Measurements from ENCODE around the gene IL36RN.

Gene IL36RN

DNA sequence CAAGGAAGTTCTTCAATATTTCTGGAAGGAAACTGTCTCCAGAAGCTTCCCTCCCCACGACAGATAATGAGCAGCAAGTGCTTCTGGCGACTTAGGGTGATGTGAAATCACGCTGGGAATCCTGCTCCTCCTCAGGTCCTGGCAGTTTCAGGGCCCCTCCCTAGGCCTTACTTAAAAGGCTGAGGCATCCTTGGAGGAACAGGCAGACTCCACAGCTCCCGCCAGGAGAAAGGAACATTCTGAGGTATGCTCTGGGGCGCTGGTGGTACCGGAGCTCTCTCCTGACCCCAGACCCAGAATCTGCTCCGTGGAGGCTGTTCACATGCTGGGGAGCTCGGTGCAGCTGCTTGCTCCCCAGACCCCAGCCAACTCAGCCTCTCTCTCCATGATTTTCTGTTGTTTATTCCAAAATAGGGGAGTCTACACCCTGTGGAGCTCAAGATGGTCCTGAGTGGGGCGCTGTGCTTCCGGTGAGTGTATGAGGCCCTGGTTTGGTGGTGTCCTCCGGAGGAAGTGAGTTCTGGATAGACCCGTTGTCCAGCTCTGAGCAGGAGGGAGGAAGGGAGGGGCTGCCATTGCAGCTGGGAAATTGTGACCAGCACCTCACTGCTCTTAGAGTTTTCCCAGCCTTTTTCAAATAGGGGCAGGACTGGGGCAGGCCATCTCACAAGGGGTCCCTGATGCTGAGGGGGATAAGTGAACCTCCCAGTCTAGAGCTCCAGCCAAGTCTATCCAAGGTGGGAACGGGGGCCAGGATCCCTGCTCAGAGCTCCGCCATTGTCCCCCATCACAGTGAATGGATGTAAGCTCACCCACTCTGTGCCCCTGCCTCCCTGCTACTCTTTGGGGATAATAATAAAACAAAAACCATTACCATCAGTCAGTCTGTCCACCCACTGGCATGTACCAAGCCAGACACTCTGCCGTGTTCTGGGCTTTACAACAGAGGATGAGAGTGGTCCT is at the start of gene IL36RN:
Gene IL36RN, plus strand, starts transcription at position 201 of the 963 bp plus-strand sequence. Its CDS starts 241 bp downstream, at position 442.
- DNase-seq (ENCODE audit: low read depth in 3 of 3): no peak

DNA sequence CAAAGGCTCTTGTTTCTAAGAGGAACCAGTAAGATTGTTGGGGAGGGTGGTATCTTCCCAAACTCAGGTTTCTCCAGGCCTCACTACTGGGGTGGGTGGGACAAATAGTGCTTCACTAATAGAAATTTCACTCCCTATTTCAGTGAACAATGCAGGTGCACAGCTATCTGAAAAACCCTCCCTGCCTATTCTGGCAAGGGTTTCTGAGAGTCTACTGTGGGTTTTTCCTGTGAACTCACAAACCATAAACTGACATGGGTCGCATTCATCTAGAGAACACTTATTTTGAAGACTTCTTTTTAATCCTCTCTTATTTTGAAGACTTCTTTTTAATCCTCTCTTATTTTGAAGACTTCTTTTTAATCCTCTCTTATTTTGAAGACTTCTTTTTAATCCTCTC is 49.4 kb upstream of the IL36RN start:
- DNase-seq (ENCODE audit: low read depth in 3 of 3): no peak

DNA sequence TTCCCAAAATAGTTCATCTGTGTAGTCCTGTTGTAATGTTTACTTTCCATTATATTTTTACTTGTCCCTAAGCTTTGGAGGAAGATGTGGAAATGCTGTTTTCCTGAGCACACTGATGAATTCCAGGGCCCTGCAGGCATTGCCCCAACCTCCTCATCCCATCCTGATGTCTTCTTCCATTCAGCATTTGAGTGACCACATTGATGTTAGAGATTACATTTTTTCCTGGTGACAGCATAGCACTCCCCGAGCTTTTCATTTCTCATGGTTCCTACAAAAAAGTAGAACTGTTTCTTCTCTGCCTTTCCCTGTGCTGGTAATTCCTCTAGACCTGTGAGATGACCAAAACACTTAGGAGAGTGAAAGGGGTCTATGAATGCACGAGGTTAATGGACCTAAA is 48.9 kb upstream of the IL36RN start:
- no peak for DNase-seq (ENCODE audit: low read depth in 3 of 3)

DNA sequence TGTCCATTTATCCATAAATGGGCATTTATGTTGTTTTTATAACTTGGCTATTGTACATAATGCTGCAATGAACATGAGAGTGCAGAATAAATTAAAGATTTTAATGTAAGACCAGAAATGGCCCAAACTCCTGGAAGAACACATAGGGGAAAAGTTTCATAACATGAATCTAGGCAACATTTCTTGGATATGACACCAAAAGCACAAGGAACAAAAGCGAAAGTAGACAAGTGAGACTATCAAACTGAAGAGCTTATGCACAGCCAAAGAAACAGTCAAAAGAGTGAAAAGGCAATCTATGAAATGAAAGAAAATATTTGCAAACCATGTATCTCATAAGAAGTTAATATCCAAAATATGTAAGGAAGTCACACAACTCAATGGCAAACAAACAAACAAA is 47.9 kb upstream of the IL36RN start:
- DNase-seq (ENCODE audit: low read depth in 3 of 3): no peak

DNA sequence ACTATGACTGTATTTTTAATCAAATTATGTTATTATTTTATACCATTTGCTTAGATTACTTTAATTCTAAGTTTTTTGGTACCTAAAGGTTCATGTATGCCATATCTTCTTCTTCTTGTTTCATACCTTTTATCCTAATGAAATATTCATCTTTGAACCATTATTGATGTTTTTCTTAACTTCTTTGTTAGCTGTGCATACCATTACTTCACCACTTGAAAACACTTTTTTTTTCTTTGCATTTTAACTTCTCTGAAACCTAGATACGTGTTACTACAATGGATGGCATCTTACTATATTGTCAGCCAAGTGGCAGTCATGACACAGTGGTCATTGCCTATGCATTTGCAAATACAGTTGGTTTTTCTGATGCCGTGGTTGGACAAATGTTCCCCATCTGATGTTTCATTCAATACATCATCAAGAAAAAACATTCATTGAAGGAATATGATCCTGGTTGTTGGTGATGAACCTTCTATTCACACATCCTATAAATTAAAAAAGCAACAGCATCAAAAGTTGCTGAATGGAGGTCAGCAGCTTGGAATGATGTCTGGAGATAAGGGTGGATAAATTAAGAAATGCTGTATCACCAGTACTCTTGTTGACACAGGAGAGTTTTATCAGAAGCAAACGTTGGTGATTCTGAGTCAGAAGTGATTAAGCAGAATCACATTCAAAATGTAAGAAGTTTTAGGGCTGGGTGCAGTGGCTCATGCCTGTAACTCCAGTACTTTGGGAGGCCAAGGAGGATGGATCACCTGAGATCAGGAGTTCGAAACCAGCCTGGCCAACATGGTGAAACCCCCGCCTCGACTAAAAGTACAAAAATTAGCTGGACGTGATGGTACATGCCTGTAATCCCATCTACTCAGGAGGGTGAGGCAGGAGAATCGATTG is 46.3 kb upstream of the IL36RN start:
- no peak for DNase-seq (ENCODE audit: low read depth in 3 of 3)

DNA sequence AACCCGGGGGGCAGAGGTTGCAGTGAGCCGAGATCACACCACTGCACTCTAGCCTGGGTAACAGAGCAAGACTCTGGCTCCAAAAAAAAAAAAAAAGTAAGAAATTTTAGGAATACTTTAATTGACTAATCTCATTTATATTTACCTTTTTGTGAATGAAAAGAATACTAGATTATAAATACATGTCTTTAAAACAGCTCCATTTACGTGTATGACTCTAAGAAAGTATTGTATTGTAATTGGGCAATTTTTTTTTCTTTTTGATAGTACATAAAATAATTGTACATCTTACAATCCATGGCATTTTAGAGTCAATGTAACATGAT is 45.7 kb upstream of the IL36RN start:
- no peak for DNase-seq (ENCODE audit: low read depth in 3 of 3)

DNA sequence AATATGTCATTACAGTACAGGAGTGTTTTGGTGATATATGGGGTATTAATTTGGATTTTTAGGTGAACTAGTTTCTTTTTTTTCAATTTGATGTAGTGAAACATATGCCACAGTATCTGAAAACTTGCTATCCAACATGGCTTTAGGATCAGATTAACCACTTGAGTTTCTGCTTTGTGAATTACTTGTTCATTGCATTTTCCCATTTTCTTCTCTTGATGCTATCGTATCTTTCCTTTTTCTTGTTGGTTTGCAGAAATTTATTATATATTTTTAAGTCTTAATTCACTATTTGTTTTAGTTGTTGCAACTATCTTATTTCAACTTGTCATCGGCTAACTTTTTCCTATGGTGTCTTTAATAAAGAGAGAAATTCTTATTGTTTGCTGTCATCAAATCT is 44.9 kb upstream of the IL36RN start:
- DNase-seq (ENCODE audit: low read depth in 3 of 3): no peak

DNA sequence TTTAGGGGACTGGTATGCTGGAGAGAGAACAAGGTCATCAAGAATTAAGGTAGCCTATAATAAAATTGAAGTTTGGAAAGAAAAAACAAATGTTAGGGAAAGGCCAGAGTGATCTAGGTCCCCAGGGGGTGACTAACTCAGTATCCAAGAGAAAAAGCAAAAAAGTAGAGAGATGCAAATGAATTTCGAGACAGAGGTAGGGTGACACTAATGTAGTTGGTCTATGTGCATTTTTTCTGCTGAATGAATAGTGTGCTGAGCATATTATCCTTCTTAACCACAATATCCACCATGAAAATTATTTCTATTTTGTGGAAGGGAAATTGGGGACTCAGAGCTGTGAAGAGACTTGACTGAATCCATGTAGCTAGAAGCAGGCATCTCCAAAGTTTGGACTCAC is 44.0 kb upstream of the IL36RN start:
- DNase-seq (ENCODE audit: low read depth in 3 of 3): no peak

DNA sequence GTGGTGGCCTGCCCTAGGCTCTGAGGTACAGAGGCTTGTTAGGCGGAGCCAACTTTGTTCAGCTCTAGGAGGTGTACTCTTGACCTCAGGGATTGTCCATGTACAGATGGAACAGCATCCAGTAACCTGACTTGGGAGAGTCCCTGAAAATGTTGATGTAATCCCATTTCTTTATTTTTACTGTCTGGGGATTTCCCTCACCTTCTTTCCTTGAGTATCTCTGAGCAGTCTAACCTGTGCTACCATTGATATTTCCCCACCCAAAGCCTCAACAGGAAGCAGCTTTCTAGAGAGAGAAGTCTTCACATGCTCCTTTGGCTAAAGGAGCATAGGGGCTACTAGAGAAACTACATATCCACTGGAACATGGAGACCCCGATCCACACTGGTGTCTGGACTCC is 43.3 kb upstream of the IL36RN start:
- no peak for DNase-seq (ENCODE audit: low read depth in 3 of 3)

DNA sequence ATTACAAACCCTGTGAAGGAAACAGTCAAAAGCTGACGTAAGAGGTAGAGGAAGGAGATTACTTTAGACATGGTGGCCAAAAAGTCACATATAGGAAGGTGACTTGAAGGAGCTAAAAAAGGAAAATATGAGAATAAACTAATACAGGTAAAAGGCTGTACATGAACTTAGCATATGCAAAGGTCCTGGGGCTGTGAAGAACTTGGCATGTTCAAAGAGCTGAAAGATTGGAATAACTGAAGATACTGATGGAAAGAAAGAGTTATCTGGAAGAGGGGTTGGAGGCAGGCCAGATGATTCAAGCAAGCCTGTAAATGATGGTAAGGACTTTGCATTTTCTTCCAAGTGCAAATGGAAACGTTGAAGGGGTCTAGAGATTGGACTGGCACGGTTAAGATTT is 40.5 kb upstream of the IL36RN start:
- DNase-seq (ENCODE audit: low read depth in 3 of 3): no peak

DNA sequence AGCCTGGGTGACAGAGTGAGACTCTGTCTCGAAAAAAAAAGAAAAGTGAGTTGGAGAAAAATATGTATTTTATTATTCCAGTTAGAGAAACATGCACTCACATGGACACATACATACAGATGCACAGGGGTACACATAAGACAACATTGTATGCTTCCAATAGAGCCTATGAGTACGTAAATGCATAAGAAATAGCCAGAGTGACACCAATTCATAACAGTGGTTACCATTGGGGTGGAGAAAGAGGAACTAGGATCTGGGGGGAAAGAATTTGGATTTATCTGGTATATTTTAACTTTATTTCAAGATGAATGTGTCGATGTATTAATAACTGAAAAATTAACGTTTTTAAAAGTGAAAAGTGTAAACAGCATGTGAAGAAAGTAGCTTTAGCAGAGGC is 37.7 kb upstream of the IL36RN start:
- no peak for DNase-seq (ENCODE audit: low read depth in 3 of 3)

DNA sequence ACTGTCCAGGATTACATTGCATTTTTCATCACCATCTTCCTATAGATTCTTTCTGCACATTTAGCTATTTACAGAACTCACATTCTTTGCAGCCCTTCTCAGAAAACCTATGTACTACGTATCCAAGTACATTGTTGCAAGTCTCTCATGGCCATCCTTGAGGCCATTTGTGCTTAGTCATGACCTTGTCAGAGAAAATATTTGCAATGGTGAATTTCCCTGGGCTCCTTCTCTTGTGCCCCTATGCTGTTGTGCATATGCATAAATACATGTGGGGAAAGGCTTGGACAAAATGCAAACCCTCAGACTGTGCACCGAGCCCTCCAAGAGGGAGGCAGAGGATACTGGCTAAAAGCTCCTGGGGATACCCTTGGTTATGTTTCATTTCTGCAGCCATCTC is 34.2 kb upstream of the IL36RN start:
- DNase-seq (ENCODE audit: low read depth in 3 of 3): no peak

DNA sequence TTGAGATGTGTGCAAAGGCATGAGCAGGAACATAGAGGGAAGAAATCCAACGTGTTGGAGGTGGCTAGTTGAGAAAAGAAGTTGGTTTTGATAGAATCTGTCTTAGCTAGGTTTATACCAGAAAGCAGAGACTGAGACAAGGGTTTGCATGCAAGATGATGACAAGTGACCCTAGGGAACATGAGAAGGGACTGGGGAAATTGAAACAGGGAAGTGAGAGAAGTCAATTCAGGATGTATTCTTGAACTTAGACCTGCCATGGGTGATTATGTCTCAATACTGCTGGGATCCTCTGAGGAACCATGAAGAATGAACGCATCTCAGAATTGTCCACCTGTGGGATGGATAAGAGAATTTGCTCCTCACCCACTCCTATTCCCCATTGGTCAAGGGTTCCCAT is 33.3 kb upstream of the IL36RN start:
- no peak for DNase-seq (ENCODE audit: low read depth in 3 of 3)

DNA sequence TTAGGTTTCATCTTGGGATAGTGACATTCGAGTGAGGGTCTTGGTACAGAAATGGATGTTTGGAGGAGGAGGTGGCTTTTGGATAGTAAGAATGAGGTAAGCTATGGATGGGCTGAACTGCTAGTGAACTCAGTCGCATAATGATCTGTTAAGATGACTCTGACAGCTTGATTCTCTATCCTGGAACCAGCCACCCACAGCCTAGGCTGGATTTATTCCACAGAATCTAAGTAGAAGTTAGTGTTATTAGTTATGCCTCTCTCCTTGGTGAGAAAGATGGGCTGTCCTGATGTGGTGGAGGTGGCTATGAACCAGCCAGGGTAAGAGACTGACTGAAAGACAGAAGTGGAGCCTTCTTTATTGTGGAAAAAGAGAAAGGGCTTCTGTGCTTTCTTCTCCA is 31.3 kb upstream of the IL36RN start:
- no peak for DNase-seq (ENCODE audit: low read depth in 3 of 3)

DNA sequence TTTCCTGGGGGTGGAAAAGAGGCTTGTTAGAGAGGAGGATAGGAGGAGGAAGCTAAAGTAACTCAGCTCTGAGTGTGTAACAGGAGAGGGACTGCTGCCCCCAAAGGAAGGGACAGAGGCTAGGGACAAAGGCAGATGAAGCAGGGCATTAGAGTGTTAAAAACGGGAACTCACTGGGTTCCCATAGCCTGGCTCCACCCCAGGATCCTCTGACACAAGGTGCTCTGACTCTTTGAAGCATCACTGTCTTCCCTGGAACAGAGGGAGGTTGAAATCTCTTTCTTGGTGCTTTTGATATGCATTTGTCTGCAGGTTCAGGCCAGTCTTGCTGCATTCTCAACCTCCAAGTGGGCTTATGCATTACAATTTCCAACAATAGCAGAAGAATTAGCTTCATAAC is 30.9 kb upstream of the IL36RN start:
- no peak for DNase-seq (ENCODE audit: low read depth in 3 of 3)

DNA sequence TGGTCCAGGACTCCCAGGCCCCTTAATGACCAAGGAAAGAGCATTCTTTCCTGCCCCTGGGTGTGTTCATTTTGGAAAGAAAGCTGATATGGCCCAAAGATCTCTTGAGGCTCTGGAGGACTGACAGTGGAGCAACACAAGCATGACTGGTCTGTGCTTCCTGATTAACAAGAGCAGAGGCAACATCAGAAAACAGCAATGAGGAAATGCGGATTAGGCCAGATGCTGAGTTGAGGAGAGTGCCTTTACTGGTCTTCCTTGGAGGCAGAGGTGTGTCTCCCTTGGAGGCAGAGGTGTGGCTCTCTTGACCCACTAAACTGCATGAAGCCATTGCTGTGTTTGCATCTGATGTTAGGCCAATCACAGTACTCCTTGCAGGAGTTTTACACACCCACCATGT is 26.3 kb upstream of the IL36RN start:
- DNase-seq (ENCODE audit: low read depth in 3 of 3): no peak

DNA sequence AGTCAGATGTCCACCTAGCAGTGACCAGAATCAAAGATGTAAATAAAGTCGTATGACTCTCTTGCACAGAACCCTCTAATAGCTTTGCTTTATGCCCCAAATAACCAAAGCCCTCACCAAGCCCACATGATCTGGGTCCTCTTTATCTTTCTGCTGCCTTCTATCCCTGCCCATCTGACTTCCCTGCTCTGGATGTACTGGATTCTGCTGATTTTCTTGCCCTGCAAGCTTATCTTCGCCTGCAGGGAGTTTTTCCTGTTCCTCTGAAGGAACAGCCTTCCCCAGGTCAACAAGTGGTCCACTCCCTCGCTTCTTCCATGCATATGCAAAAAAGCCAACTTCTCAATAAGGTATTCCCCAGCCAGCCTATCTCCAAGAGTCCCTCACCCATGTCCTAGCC is 25.0 kb upstream of the IL36RN start:
- no peak for DNase-seq (ENCODE audit: low read depth in 3 of 3)

DNA sequence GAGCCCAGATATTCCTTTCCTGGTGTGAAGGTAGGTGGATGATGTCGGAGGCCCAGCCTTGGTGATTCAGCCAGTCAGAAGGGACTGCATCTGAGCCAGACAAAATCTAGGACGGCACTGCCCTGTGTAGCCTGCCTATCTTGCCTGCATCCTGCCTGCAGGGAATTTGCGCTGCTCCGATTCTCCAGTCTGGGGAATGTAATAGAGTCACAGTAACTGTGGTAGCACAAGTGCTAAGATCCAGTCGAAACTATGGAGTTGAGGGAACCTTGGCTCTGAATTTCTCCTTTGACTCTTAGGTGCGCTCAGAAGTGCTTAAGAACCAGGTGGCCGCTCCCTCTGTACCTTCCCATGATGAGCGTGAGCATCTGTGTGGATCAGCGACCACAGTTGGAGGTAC is 22.2 kb upstream of the IL36RN start:
- DNase-seq (ENCODE audit: low read depth in 3 of 3): no peak

DNA sequence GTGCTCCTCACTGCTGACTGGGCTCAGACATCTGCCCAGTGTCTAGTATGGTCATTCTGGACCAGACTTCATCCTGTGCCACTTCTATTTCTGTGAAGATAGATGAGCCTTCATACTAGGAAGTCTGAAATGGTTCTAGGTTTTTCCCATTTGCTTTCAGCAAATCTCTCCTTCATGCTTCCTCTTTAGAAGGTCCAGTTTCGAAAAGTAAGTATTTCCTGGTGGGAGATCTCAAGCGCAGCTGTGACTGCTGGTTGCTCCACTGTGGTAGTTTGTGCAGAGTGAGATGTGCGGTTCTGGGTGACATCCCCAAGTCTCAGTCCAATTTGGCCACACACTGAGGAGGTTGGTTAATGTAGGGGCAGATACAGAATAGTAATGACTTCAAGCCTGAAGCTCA is 20.7 kb upstream of the IL36RN start:
- no peak for DNase-seq (ENCODE audit: low read depth in 3 of 3)

DNA sequence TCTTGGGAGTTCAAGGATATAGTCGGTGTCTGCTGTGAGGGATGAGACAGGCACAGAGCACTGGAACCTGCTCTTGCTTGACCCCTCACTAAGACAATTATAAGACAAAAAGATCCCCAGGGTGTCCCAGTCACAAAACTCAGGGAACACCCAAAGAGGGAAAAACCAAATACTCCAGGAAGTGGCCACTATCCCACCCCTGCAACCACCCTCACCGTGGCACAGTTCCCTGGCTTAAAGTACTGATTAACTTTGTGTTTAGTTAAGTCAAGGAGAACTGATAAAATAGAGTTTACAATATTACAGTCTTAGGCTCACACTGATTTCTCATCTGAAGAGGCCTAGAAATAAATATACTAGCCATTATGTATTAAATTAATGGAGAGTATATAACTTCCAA is 19.8 kb upstream of the IL36RN start:
- no peak for DNase-seq (ENCODE audit: low read depth in 3 of 3)

DNA sequence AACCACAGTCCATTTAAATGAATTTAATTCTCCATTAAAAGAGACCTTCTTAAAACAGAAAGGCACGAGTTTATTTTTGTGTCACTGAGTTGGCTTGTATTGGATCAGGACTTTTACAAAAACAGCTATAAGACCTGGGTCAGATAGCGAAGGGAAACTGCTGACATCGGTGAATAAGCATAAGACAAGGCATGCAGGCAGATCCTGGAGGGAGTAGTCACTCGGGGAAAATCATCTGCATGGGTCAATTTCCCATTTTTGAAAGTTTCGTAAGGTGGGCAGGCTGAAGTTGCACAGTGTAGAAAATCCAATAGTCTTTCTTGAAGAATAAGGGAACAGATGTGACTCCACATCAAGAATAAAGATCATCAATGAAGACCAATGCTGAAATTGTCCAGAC is 19.3 kb upstream of the IL36RN start:
- no peak for DNase-seq (ENCODE audit: low read depth in 3 of 3)

DNA sequence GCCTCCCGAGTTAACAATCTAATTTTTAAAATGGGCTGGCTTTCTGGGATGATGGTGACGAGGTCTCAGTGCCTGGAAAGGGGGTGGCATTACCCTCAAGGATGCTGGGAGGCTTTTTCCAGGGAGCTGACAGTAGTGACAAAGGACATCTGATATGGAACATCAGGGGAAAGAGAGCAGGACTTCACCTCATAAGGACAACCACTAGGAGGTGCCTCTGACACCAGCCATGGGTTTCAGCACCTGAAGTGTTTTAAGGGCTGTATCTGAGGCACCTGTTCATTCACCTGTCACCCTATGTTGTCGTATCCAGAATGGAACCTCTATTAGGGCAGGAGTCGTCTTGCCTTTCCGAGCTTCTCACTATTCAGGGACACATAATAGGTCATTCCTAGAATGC is 17.1 kb upstream of the IL36RN start:
- DNase-seq (ENCODE audit: low read depth in 3 of 3): no peak

DNA sequence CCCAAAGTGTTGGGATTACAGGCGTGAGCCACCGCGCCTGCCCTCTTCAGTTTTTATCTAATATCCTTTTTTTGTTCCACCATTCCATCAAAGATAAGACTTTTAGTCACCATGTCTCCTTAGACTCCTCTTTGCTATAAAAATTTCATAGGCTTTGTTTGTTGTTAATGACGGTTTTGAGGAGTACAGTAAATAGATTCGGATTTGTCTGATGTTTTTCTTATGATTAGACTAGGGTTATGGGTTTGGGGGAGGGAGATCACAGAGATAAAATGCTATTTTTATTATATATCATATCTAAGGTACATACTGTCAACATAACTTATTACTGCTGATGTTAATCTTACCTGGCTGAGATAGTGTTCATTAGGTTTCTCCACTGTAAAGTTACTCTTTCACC is 12.5 kb upstream of the IL36RN start:
- DNase-seq (ENCODE audit: low read depth in 3 of 3): no peak
